Upper lobe of left lung (tissue), 4 donors: Measurements from ENCODE around the gene ZNF292.

Experiments used
- CTCF ChIP-seq, 6 experiments: fragments of 450-650 bp in 4 of 6; fragments of 200-600 bp in 2 of 6; sonication (generic) in 2 of 6; IDR thresholded peaks; one replicate each; pipeline ENCODE4 v1.5.1; 2016 to 2019; ENCODE audit warnings: antibody characterized with exemption in 6 of 6
- EP300 ChIP-seq, 4 donors: sonication (generic); formaldehyde crosslinking; IDR thresholded peaks; one replicate each; pipeline ENCODE4 v1.5.1; 2017; ENCODE audit warnings: antibody characterized with exemption in 4 of 4, control low read depth in 2 of 4
- POLR2A ChIP-seq, 4 donors: fragments of 450-650 bp; IDR thresholded peaks; one replicate each; pipeline ENCODE4 v1.5.1; 2016 to 2017; ENCODE audit warnings: antibody characterized with exemption in 4 of 4, mild to moderate bottlenecking in 2 of 4
- POLR2AphosphoS5 ChIP-seq, 2 donors: sonication (generic); formaldehyde crosslinking; IDR thresholded peaks; one replicate each; pipeline ENCODE4 v1.5.1; 2017; ENCODE audit warnings: antibody characterized with exemption in 2 of 2

- TF ChIP-seq CTCF (IDR thresholded peaks at IDR 0.05): no peak
- no peak for TF ChIP-seq EP300 (IDR thresholded peaks at IDR 0.05)
- no peak for TF ChIP-seq POLR2A (IDR thresholded peaks at IDR 0.05)
- no peak for TF ChIP-seq POLR2AphosphoS5 (IDR thresholded peaks at IDR 0.05)
Observed at GRCh38 chr6:87222676-87223075, 67.3 kb downstream of the ZNF292 start.
